Measurements from ENCODE around the gene GPR179.

- no peak for TF ChIP-seq EP300 (IDR thresholded peaks at IDR 0.05)
- TF ChIP-seq, protein P1, sequence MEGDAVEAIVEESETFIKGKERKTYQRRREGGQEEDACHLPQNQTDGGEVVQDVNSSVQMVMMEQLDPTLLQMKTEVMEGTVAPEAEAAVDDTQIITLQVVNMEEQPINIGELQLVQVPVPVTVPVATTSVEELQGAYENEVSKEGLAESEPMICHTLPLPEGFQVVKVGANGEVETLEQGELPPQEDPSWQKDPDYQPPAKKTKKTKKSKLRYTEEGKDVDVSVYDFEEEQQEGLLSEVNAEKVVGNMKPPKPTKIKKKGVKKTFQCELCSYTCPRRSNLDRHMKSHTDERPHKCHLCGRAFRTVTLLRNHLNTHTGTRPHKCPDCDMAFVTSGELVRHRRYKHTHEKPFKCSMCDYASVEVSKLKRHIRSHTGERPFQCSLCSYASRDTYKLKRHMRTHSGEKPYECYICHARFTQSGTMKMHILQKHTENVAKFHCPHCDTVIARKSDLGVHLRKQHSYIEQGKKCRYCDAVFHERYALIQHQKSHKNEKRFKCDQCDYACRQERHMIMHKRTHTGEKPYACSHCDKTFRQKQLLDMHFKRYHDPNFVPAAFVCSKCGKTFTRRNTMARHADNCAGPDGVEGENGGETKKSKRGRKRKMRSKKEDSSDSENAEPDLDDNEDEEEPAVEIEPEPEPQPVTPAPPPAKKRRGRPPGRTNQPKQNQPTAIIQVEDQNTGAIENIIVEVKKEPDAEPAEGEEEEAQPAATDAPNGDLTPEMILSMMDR (IDR thresholded peaks at IDR 0.05) = no peak
- no peak for TF ChIP-seq POLR2A (IDR thresholded peaks at IDR 0.05)
Observed at GRCh38 chr17:38354466-38354865, 10.7 kb upstream of the GPR179 start.
